ENCODE measurements around the gene FGFR1OP2. TPM values are rescaled to one million over a fixed set of nuclear protein-coding genes. Genes with fewer than 3 reads are reported as not detected.

FGFR1OP2 gene
- total and polyA plus RNA-seq, 2 of the 8 experiments (the other 6 are each of a cell fraction or from before 2014, with no cell fraction given), result 8.8 to 34.4 TPM

DNA sequence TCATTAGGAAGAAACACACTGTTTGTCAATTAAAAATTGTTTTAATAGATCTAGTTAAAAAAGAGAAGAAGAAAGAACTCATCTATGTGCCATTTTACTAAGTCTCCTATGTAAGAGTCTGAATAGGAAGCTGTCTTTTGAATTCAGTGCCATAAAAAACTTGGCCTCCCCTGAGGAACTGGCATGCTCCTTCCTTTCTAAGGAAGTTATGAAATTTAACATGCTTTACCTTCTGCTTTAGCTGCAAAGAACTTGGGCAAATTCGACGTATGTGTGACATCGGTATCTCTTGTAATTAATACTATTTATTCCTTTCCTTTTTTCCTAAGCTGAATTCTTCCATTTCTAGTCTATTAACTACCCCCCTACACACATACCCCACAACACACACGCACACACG is 63.4 kb downstream of the FGFR1OP2 start:
- 93 to 100% methylated on average over 1 to 5 of the region's 5 CpGs for WGBS, 2 experiments (ENCODE audit: extremely low coverage in 1 of 2, insufficient coverage in 1 of 2, insufficient read length in 1 of 2, insufficient replicate concordance in 2 of 2, low coverage in 1 of 2, low lambda C conversion rate in 2 of 2, missing lambda C conversion rate in 1 of 2)
- no peak for FAIRE-seq
- H2BK20ac ChIP-seq (ENCODE audit: low read length), result no peak overlapping the region
- H3K79me2 ChIP-seq (ENCODE audit: control insufficient read depth in 1 of 2, insufficient read depth in 2 of 2, low read length in 2 of 2), result peaks cover 0 to 26% of the 10 kb centered on the region in 2 experiments; a peak in 2 of 4 replicates
- H2AFZ ChIP-seq (ENCODE audit: low read length), result no peak overlapping the region
- peaks cover 5% of the 10 kb centered on the region; the same call in 1 of the 2 replicates for H3K79me1 ChIP-seq (ENCODE audit: low read depth, low read length)
- H3K4me2 ChIP-seq (ENCODE audit: insufficient read depth in 1 of 2, low read depth in 2 of 2, low read length in 2 of 2), result no peak overlapping the region
- H4K20me1 ChIP-seq (replicated peaks in 1 of 2; ENCODE audit: control insufficient read depth in 1 of 2, insufficient read depth in 2 of 2, low read length in 2 of 2), result peaks cover 0 to 3% of the 10 kb centered on the region in 2 experiments
- no peak overlapping the region for H3K18ac ChIP-seq (ENCODE audit: extremely low read depth, low read length)
- H2BK5ac ChIP-seq (ENCODE audit: low read depth, low read length), result no peak overlapping the region
- H3K56ac ChIP-seq (replicated peaks; ENCODE audit: insufficient read length, low read depth, low read length), result no peak overlapping the region
- H2AK5ac ChIP-seq (ENCODE audit: low read depth, low read length), result no peak overlapping the region
- H3K36me3 ChIP-seq (ENCODE audit: control insufficient read depth in 2 of 4, insufficient read depth in 4 of 4, low read length in 3 of 4), result peaks cover 0 to 11% (median 6%) of the 10 kb centered on the region in 4 experiments; a peak in 5 of 8 replicates
- POLR2A ChIA-PET (ENCODE audit: partially characterized antibody), result interaction anchor here (1.8 kb wide), 1 partner anchor 10 kb away, joined by 5 read pairs; no protein-coding TSS in a partner anchor
- TF ChIP-seq CHD1 (IDR thresholded peaks at IDR 0.05; ENCODE audit: low read depth, low read length) (no peak), RXRA (IDR thresholded peaks at IDR 0.05; ENCODE audit: insufficient read depth, low read depth, low read length) (no peak), CREB1 (IDR thresholded peaks at IDR 0.05) (no peak), BCL11A (IDR thresholded peaks at IDR 0.05; ENCODE audit: low read depth in 2 of 2, low read length in 2 of 2) (no peak), NANOG (IDR thresholded peaks at IDR 0.05; ENCODE audit: insufficient read depth, low read depth, low read length, poor library complexity, severe bottlenecking) (no peak), GTF2F1 (IDR thresholded peaks at IDR 0.05; ENCODE audit: borderline replicate concordance, low read depth, low read length) (no peak), RFX5 (IDR thresholded peaks at IDR 0.05; ENCODE audit: borderline replicate concordance, low read depth, low read length) (no peak), CBX8 (IDR thresholded peaks at IDR 0.05; ENCODE audit: borderline replicate concordance, low read depth, low read length) (no peak), SP4 (IDR thresholded peaks at IDR 0.05; ENCODE audit: low read length) (no peak), BRCA1 (IDR thresholded peaks at IDR 0.05; ENCODE audit: low read depth, low read length) (no peak), BACH1 (IDR thresholded peaks at IDR 0.05; ENCODE audit: low read length) (no peak), ASH2L (IDR thresholded peaks at IDR 0.05; ENCODE audit: low read length) (no peak), KDM1A (IDR thresholded peaks at IDR 0.05; ENCODE audit: borderline replicate concordance, low read length) (no peak), ZNF274 (IDR thresholded peaks at IDR 0.05; ENCODE audit: borderline replicate concordance, extremely low read depth, low read length) (no peak)
- TF ChIP-seq, protein P1, sequence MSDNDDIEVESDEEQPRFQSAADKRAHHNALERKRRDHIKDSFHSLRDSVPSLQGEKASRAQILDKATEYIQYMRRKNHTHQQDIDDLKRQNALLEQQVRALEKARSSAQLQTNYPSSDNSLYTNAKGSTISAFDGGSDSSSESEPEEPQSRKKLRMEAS (IDR thresholded peaks at IDR 0.05), result no peak
- no peak overlapping the region for H3K27ac ChIP-seq (ENCODE audit: low read depth, low read length)
- H4K91ac ChIP-seq (replicated peaks; ENCODE audit: insufficient read length, low read length), result no peak overlapping the region
- H3K23ac ChIP-seq (ENCODE audit: insufficient read length), result no peak overlapping the region
- no peak overlapping the region for H3K4me3 ChIP-seq (ENCODE audit: extremely low read depth in 1 of 4, insufficient read depth in 2 of 4, low read depth in 3 of 4, low read length in 4 of 4)
- H4K8ac ChIP-seq (ENCODE audit: extremely low read depth, insufficient read depth, low read length), result no peak overlapping the region
- no peak overlapping the region for H2BK12ac ChIP-seq (ENCODE audit: low read depth, low read length)
- H4K5ac ChIP-seq (ENCODE audit: insufficient read length, low read depth, low read length), result no peak overlapping the region
- no peaks in the 10 kb centered on the region for H3K9me3 ChIP-seq (ENCODE audit: insufficient read depth in 2 of 2, low read depth in 1 of 2, low read length in 1 of 2)
- no peaks in the 10 kb centered on the region for H3K27me3 ChIP-seq (replicated peaks in 1 of 4; ENCODE audit: control insufficient read depth in 3 of 4, extremely low read depth in 1 of 4, insufficient read depth in 3 of 4, low read length in 3 of 4)
- H3K4me1 ChIP-seq (replicated peaks in 1 of 4; ENCODE audit: control insufficient read depth in 3 of 4, insufficient read depth in 4 of 4, low read length in 3 of 4), result peaks cover 2 to 8% (median 4%) of the 10 kb centered on the region in 4 experiments; a peak in 5 of 7 replicates
- CTCF ChIA-PET (ENCODE audit: partially characterized antibody), result interaction anchor here (0.8 to 2.0 kb wide), 2 partner anchors 12 to 90 kb away, joined by 3 to 6 read pairs; partner anchors contain the start of gene TM7SF3
- no peak for DNase-seq (ENCODE audit: low read depth in 1 of 2, low spot score in 2 of 2)
- no peak overlapping the region for H3K4ac ChIP-seq (replicated peaks; ENCODE audit: insufficient read length, low read depth, low read length)
- H3K14ac ChIP-seq (ENCODE audit: insufficient read length), result no peak overlapping the region
- no peak overlapping the region for H2BK120ac ChIP-seq (replicated peaks; ENCODE audit: low read depth, low read length)
- H2BK15ac ChIP-seq (ENCODE audit: low read length), result no peak overlapping the region
- peaks cover 5% of the 10 kb centered on the region; the same call in 1 of the 2 replicates for H3K23me2 ChIP-seq (ENCODE audit: low read depth, low read length)
- H3K9ac ChIP-seq (replicated peaks in 1 of 4; ENCODE audit: extremely low read depth in 1 of 4, low read depth in 3 of 4, low read length in 3 of 4), result no peak overlapping the region
